GM19025 (cell line): ENCODE measurements around the gene USP34.
"Not testable (repeated sequence)": the region's sequence is repeated elsewhere in the genome, so short reads cannot be mapped to it uniquely, and the experiment has no call there.

Experiments used
- ATAC-seq: cut with Tn5 transposase; IDR thresholded peaks from one replicate; pipeline ENCODE4 v1.9.1; 2021; ENCODE audit warnings: mild to moderate bottlenecking, low read depth, moderate library complexity; ENCODE audit not compliant: unreplicated experiment

The USP34 gene

GRCh38 chr2:61210332-61210981 lies 260.4 kb downstream of the USP34 start:
- ATAC-seq = no peak

- ATAC-seq = no peak
Observed at GRCh38 chr2:61205132-61205531, 265.8 kb downstream of the USP34 start.

GRCh38 chr2:61196671-61197070 lies 274.2 kb downstream of the USP34 start:
- ATAC-seq = no peak

- ATAC-seq = not testable (repeated sequence)
Observed at GRCh38 chr2:61194646-61195045, 276.2 kb downstream of the USP34 start.

- no peak for ATAC-seq
Observed at GRCh38 chr2:61193670-61194561, 277.0 kb downstream of the USP34 start.

- ATAC-seq = no peak
Observed at GRCh38 chr2:61187085-61187484, 283.8 kb downstream of the USP34 start.

- ATAC-seq = no peak
Observed at GRCh38 chr2:61185231-61185728, 285.6 kb downstream of the USP34 start.

- ATAC-seq = no peak
Observed at GRCh38 chr2:61184263-61184662, 286.6 kb downstream of the USP34 start.

GRCh38 chr2:61183795-61184194 lies 287.1 kb downstream of the USP34 start:
- ATAC-seq = no peak

GRCh38 chr2:61182059-61182383 lies 288.9 kb downstream of the USP34 start:
- ATAC-seq = no peak

GRCh38 chr2:61181382-61182058 lies 289.4 kb downstream of the USP34 start:
- ATAC-seq = no peak

GRCh38 chr2:61180686-61181085 lies 290.2 kb downstream of the USP34 start:
- no peak for ATAC-seq

GRCh38 chr2:61179701-61180639 lies 290.9 kb downstream of the USP34 start:
- no peak for ATAC-seq

- ATAC-seq = no peak
Observed at GRCh38 chr2:61178603-61179545, 292.0 kb downstream of the USP34 start.

- peak; percentile 20 for ATAC-seq
Observed at GRCh38 chr2:61177727-61178549, 292.9 kb downstream of the USP34 start.

- peak; percentile 74 for ATAC-seq
Observed at GRCh38 chr2:61176755-61177726, 293.8 kb downstream of the USP34 start.

GRCh38 chr2:61175036-61175435 lies 295.9 kb downstream of the USP34 start:
- ATAC-seq = no peak
